ENCODE measurements around the gene MIDN.

DNA sequence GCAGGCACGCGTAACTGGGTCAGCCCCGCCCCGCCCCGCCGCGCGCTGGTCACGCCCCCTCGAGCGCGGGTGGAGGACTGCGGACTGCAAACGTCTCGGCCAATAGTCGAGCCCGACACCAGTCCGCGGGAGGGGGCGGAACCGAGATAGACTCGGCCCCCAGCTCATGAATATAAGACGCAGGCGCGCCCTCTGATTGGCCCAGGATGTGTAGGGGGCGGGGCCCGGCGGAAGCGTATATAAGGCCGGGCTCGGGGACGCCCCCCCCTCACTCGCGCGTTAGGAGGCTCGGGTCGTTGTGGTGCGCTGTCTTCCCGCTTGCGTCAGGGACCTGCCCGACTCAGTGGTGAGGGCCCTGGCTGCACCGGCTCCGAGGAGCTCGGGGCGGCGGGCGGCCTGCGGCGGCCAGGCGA lies 20.7 kb downstream of the MIDN start, which contains the start of gene CIRBP:
- TF ChIP-seq CEBPB (IDR thresholded peaks at IDR 0.05; ENCODE audit: low read depth, low read length) (0 out of 2 replicates have a peak, but pooled peaks have one; percentile 9), RAD21 (IDR thresholded peaks at IDR 0.05; ENCODE audit: low read length) (no peak), POLR2A (IDR thresholded peaks at IDR 0.05; ENCODE audit: low read depth, low read length) (peak; percentile 99), CHD1 (IDR thresholded peaks at IDR 0.05; ENCODE audit: low read depth, low read length) (0 out of 2 replicates have a peak, but pooled peaks have one; percentile 39)
- TF ChIP-seq, protein P1, sequence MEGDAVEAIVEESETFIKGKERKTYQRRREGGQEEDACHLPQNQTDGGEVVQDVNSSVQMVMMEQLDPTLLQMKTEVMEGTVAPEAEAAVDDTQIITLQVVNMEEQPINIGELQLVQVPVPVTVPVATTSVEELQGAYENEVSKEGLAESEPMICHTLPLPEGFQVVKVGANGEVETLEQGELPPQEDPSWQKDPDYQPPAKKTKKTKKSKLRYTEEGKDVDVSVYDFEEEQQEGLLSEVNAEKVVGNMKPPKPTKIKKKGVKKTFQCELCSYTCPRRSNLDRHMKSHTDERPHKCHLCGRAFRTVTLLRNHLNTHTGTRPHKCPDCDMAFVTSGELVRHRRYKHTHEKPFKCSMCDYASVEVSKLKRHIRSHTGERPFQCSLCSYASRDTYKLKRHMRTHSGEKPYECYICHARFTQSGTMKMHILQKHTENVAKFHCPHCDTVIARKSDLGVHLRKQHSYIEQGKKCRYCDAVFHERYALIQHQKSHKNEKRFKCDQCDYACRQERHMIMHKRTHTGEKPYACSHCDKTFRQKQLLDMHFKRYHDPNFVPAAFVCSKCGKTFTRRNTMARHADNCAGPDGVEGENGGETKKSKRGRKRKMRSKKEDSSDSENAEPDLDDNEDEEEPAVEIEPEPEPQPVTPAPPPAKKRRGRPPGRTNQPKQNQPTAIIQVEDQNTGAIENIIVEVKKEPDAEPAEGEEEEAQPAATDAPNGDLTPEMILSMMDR (conservative IDR thresholded peaks at IDR 0.05; ENCODE audit: low read depth, low read length), result no peak
- TF ChIP-seq, protein P2, sequence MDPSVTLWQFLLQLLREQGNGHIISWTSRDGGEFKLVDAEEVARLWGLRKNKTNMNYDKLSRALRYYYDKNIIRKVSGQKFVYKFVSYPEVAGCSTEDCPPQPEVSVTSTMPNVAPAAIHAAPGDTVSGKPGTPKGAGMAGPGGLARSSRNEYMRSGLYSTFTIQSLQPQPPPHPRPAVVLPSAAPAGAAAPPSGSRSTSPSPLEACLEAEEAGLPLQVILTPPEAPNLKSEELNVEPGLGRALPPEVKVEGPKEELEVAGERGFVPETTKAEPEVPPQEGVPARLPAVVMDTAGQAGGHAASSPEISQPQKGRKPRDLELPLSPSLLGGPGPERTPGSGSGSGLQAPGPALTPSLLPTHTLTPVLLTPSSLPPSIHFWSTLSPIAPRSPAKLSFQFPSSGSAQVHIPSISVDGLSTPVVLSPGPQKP (IDR thresholded peaks at IDR 0.05; ENCODE audit: borderline replicate concordance, low read depth, low read length), result no peak
